GM23338 (cell line): Measurements from ENCODE around the gene INPP4B. TPM values are rescaled to one million over a fixed set of nuclear protein-coding genes. Genes with fewer than 3 reads are reported as not detected.

Experiments used
- ATAC-seq: fragments of 200-7000 bp; cut with Tn5 transposase; 3 replicates; pipeline ENCODE4 v1.9.1; 2020
- DNase-seq: peaks from one replicate; pipeline ENCODE4 v3.0.0-alpha.2; 2015; ENCODE audit warnings: low spot score
- H2AFZ ChIP-seq: fragments of 200-600 bp; sonication (generic); 2 replicates; pipeline ENCODE4 v1.8.0; 2016; ENCODE audit warnings: antibody characterized with exemption, mild to moderate bottlenecking, moderate library complexity
- H3F3A ChIP-seq: fragments of 200-600 bp; sonication (generic); replicated peaks from 2 replicates; pipeline ENCODE4 v1.8.0; 2017; ENCODE audit warnings: antibody characterized with exemption, mixed run types, low read depth
- H3K27ac ChIP-seq: fragments of 200-600 bp; sonication (generic); 2 replicates; pipeline ENCODE4 v1.6.1; 2016; ENCODE audit warnings: low read depth
- H3K27me3 ChIP-seq: fragments of 200-600 bp; sonication (generic); 2 replicates; pipeline ENCODE4 v1.8.0; 2016; ENCODE audit warnings: mild to moderate bottlenecking, mixed run types, moderate library complexity; ENCODE audit not compliant: insufficient read depth
- H3K36me3 ChIP-seq: fragments of 200-600 bp; sonication (generic); 2 replicates; pipeline ENCODE4 v1.8.0; 2016; ENCODE audit warnings: mild to moderate bottlenecking; ENCODE audit not compliant: insufficient read depth
- H3K4me1 ChIP-seq: fragments of 200-600 bp; sonication (generic); 2 replicates; pipeline ENCODE4 v1.8.0; 2016; ENCODE audit warnings: mild to moderate bottlenecking, moderate library complexity; ENCODE audit not compliant: insufficient read depth
- H3K4me2 ChIP-seq: fragments of 200-600 bp; sonication (generic); 2 replicates; pipeline ENCODE4 v1.7.1; 2017; ENCODE audit warnings: mixed run types
- H3K4me3 ChIP-seq: fragments of 200-600 bp; sonication (generic); 2 replicates; pipeline ENCODE4 v1.6.1; 2016; ENCODE audit warnings: mixed run types
- H3K79me2 ChIP-seq: fragments of 200-600 bp; sonication (generic); replicated peaks from 2 replicates; pipeline ENCODE4 v1.8.0; 2017; ENCODE audit warnings: mild to moderate bottlenecking; ENCODE audit not compliant: insufficient read depth
- H3K9me2 ChIP-seq: fragments of 200-600 bp; sonication (generic); 2 replicates; pipeline ENCODE4 v1.8.0; 2017; ENCODE audit not compliant: insufficient read depth
- H4K20me1 ChIP-seq: fragments of 200-600 bp; sonication (generic); replicated peaks from 2 replicates; pipeline ENCODE4 v1.8.0; 2017; ENCODE audit warnings: mild to moderate bottlenecking; ENCODE audit not compliant: insufficient read depth
- H3K27ac Mint-ChIP-seq: 2 replicates; pipeline ENCODE4 v1.8.0; 2020; ENCODE audit warnings: inconsistent platforms, mild to moderate bottlenecking, moderate library complexity, mixed read lengths
- H3K27me3 Mint-ChIP-seq: 3 replicates; pipeline ENCODE4 v1.8.0; 2022; ENCODE audit warnings: low read depth, mild to moderate bottlenecking, moderate library complexity, mixed read lengths, inconsistent platforms; ENCODE audit not compliant: insufficient read depth, poor library complexity
- H3K36me3 Mint-ChIP-seq: 3 replicates; pipeline ENCODE4 v1.8.0; 2021; ENCODE audit warnings: low read depth, mild to moderate bottlenecking, inconsistent platforms, moderate library complexity, mixed read lengths
- H3K4me1 Mint-ChIP-seq: 3 replicates; pipeline ENCODE4 v1.8.0; 2020; ENCODE audit warnings: mild to moderate bottlenecking, inconsistent platforms, mixed read lengths
- H3K4me3 Mint-ChIP-seq: 3 replicates; pipeline ENCODE4 v1.8.0; 2021; ENCODE audit warnings: moderate library complexity, mild to moderate bottlenecking, inconsistent platforms, mixed read lengths
- H3K9me3 Mint-ChIP-seq: 3 replicates; pipeline ENCODE4 v1.8.0; 2020; ENCODE audit warnings: moderate library complexity, mild to moderate bottlenecking, inconsistent platforms, mixed read lengths
- CREB1 ChIP-seq: fragments of 250-450 bp; sonication (Bioruptor Pico); IDR thresholded peaks from 2 replicates; pipeline ENCODE4 v1.5.0; 2020; ENCODE audit warnings: low read depth, mild to moderate bottlenecking, moderate library complexity
- EZH2phosphoT487 ChIP-seq: fragments of 200-600 bp; sonication (generic); IDR thresholded peaks from one replicate; pipeline ENCODE4 v1.8.1; 2018; ENCODE audit warnings: antibody characterized with exemption; ENCODE audit not compliant: unreplicated experiment
- JUNB ChIP-seq: IDR thresholded peaks from one replicate; pipeline ENCODE4 v1.6.1; 2016; ENCODE audit warnings: antibody characterized with exemption; ENCODE audit not compliant: unreplicated experiment
- POLR2AphosphoS5 ChIP-seq: IDR thresholded peaks from 2 replicates; pipeline ENCODE4 v1.6.1; 2016; ENCODE audit warnings: antibody characterized with exemption, low read depth
- STAT1 ChIP-seq: IDR thresholded peaks from one replicate; pipeline ENCODE4 v1.6.1; 2016; ENCODE audit warnings: antibody characterized with exemption; ENCODE audit not compliant: unreplicated experiment
- ZNF114 ChIP-seq: fragments of 250-450 bp; sonication (Bioruptor Pico); IDR thresholded peaks from 2 replicates; pipeline ENCODE4 v1.5.0; 2020; ENCODE audit warnings: mild to moderate bottlenecking, moderate library complexity
- ZNF331 ChIP-seq: fragments of 250-450 bp; sonication (Bioruptor Pico); IDR thresholded peaks from 2 replicates; pipeline ENCODE4 v1.5.0; 2020; ENCODE audit warnings: low read depth, mild to moderate bottlenecking, moderate library complexity
- polyA plus RNA-seq: library from polyadenylated mRNA; unstranded; fragments of >200 nt; fragmentation: Nextera tagmentation; extraction: Ambion mirVana; gene quantifications from 2 replicates; pipeline ENCODE4 v1.2.1, GENCODE V29; 2016
- total RNA-seq: library from RNA; depleted of rRNA; stranded (reverse); fragments of >200 nt; shearing (Covaris generic); gene quantifications from 2 replicates; pipeline ENCODE4 v1.2.3, GENCODE V29; 2014
- TF ChIP-seq, protein P1 (sequence below): IDR thresholded peaks from 2 replicates; pipeline ENCODE4 v1.6.1; 2016; ENCODE audit warnings: antibody characterized with exemption
- TF ChIP-seq, protein P2 (sequence below): IDR thresholded peaks from one replicate; pipeline ENCODE4 v1.6.1; 2018; ENCODE audit warnings: antibody characterized with exemption; ENCODE audit not compliant: unreplicated experiment
- TF ChIP-seq, protein P3 (sequence below), 2 experiments: fragments of 200-600 bp in 1 of 2; sonication (generic) in 1 of 2; conservative IDR thresholded peaks; 2 replicates each; pipeline versions ENCODE4 v1.5.1 to v1.6.1; 2016 to 2017; ENCODE audit warnings: antibody characterized with exemption in 2 of 2, low read depth in 2 of 2, mild to moderate bottlenecking in 2 of 2, moderate library complexity in 1 of 2
- TF ChIP-seq, protein P4 (sequence below): fragments of 250-450 bp; sonication (Bioruptor Pico); IDR thresholded peaks from 2 replicates; pipeline ENCODE4 v1.5.0; 2020; ENCODE audit warnings: mild to moderate bottlenecking, moderate library complexity

INPP4B gene
- total and polyA plus RNA-seq, 2 experiments from 2014 or later: 0.11 to 0.14 TPM

DNA sequence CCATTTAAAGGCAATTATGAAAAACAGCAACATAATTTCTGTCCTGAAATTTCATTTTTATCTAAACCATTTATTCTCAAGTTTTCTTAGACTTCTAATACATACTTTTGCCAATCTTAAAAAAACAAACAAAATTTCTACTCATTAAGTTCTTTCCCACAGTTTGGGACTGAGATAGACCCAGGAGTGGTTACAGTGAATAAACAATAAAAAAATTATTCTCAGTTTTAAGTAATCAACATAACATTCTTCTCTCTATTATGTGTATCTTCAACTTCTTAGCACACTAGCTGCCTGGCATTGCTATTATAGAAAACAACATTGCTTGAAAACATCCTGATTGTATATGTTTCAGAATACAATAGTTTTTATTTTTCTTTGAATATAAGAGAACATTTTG is 676.9 kb downstream of the INPP4B start:
- no peaks in the 10 kb centered on the region for H3K27me3 ChIP-seq
- Mint-ChIP-seq H3K4me1 (peaks cover 5% of the 10 kb centered on the region; the same call in 2 of the 3 replicates), H3K27me3 (no peaks in the 10 kb centered on the region), H3K4me3 (no peak overlapping the region), H3K36me3 (no peaks in the 10 kb centered on the region), H3K9me3 (no peaks in the 10 kb centered on the region), H3K27ac (no peak overlapping the region)
- H3K4me3 ChIP-seq: no peak overlapping the region
- H4K20me1 ChIP-seq: no peaks in the 10 kb centered on the region
- H3K9me2 ChIP-seq: no peaks in the 10 kb centered on the region
- TF ChIP-seq, protein P1, sequence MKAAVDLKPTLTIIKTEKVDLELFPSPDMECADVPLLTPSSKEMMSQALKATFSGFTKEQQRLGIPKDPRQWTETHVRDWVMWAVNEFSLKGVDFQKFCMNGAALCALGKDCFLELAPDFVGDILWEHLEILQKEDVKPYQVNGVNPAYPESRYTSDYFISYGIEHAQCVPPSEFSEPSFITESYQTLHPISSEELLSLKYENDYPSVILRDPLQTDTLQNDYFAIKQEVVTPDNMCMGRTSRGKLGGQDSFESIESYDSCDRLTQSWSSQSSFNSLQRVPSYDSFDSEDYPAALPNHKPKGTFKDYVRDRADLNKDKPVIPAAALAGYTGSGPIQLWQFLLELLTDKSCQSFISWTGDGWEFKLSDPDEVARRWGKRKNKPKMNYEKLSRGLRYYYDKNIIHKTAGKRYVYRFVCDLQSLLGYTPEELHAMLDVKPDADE: no peak
- TF ChIP-seq, protein P2, sequence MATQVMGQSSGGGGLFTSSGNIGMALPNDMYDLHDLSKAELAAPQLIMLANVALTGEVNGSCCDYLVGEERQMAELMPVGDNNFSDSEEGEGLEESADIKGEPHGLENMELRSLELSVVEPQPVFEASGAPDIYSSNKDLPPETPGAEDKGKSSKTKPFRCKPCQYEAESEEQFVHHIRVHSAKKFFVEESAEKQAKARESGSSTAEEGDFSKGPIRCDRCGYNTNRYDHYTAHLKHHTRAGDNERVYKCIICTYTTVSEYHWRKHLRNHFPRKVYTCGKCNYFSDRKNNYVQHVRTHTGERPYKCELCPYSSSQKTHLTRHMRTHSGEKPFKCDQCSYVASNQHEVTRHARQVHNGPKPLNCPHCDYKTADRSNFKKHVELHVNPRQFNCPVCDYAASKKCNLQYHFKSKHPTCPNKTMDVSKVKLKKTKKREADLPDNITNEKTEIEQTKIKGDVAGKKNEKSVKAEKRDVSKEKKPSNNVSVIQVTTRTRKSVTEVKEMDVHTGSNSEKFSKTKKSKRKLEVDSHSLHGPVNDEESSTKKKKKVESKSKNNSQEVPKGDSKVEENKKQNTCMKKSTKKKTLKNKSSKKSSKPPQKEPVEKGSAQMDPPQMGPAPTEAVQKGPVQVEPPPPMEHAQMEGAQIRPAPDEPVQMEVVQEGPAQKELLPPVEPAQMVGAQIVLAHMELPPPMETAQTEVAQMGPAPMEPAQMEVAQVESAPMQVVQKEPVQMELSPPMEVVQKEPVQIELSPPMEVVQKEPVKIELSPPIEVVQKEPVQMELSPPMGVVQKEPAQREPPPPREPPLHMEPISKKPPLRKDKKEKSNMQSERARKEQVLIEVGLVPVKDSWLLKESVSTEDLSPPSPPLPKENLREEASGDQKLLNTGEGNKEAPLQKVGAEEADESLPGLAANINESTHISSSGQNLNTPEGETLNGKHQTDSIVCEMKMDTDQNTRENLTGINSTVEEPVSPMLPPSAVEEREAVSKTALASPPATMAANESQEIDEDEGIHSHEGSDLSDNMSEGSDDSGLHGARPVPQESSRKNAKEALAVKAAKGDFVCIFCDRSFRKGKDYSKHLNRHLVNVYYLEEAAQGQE: no peak
- TF ChIP-seq STAT1 (no peak), CREB1 (no peak), POLR2AphosphoS5 (no peak), EZH2phosphoT487 (no peak), ZNF331 (CRISPR knock-in tag) (no peak), JUNB (no peak), ZNF114 (CRISPR knock-in tag) (no peak)
- TF ChIP-seq, protein P3, sequence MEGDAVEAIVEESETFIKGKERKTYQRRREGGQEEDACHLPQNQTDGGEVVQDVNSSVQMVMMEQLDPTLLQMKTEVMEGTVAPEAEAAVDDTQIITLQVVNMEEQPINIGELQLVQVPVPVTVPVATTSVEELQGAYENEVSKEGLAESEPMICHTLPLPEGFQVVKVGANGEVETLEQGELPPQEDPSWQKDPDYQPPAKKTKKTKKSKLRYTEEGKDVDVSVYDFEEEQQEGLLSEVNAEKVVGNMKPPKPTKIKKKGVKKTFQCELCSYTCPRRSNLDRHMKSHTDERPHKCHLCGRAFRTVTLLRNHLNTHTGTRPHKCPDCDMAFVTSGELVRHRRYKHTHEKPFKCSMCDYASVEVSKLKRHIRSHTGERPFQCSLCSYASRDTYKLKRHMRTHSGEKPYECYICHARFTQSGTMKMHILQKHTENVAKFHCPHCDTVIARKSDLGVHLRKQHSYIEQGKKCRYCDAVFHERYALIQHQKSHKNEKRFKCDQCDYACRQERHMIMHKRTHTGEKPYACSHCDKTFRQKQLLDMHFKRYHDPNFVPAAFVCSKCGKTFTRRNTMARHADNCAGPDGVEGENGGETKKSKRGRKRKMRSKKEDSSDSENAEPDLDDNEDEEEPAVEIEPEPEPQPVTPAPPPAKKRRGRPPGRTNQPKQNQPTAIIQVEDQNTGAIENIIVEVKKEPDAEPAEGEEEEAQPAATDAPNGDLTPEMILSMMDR (conservative IDR thresholded peaks at IDR 0.05; ENCODE audit: low read depth in 2 of 2): no peak
- TF ChIP-seq, protein P4, sequence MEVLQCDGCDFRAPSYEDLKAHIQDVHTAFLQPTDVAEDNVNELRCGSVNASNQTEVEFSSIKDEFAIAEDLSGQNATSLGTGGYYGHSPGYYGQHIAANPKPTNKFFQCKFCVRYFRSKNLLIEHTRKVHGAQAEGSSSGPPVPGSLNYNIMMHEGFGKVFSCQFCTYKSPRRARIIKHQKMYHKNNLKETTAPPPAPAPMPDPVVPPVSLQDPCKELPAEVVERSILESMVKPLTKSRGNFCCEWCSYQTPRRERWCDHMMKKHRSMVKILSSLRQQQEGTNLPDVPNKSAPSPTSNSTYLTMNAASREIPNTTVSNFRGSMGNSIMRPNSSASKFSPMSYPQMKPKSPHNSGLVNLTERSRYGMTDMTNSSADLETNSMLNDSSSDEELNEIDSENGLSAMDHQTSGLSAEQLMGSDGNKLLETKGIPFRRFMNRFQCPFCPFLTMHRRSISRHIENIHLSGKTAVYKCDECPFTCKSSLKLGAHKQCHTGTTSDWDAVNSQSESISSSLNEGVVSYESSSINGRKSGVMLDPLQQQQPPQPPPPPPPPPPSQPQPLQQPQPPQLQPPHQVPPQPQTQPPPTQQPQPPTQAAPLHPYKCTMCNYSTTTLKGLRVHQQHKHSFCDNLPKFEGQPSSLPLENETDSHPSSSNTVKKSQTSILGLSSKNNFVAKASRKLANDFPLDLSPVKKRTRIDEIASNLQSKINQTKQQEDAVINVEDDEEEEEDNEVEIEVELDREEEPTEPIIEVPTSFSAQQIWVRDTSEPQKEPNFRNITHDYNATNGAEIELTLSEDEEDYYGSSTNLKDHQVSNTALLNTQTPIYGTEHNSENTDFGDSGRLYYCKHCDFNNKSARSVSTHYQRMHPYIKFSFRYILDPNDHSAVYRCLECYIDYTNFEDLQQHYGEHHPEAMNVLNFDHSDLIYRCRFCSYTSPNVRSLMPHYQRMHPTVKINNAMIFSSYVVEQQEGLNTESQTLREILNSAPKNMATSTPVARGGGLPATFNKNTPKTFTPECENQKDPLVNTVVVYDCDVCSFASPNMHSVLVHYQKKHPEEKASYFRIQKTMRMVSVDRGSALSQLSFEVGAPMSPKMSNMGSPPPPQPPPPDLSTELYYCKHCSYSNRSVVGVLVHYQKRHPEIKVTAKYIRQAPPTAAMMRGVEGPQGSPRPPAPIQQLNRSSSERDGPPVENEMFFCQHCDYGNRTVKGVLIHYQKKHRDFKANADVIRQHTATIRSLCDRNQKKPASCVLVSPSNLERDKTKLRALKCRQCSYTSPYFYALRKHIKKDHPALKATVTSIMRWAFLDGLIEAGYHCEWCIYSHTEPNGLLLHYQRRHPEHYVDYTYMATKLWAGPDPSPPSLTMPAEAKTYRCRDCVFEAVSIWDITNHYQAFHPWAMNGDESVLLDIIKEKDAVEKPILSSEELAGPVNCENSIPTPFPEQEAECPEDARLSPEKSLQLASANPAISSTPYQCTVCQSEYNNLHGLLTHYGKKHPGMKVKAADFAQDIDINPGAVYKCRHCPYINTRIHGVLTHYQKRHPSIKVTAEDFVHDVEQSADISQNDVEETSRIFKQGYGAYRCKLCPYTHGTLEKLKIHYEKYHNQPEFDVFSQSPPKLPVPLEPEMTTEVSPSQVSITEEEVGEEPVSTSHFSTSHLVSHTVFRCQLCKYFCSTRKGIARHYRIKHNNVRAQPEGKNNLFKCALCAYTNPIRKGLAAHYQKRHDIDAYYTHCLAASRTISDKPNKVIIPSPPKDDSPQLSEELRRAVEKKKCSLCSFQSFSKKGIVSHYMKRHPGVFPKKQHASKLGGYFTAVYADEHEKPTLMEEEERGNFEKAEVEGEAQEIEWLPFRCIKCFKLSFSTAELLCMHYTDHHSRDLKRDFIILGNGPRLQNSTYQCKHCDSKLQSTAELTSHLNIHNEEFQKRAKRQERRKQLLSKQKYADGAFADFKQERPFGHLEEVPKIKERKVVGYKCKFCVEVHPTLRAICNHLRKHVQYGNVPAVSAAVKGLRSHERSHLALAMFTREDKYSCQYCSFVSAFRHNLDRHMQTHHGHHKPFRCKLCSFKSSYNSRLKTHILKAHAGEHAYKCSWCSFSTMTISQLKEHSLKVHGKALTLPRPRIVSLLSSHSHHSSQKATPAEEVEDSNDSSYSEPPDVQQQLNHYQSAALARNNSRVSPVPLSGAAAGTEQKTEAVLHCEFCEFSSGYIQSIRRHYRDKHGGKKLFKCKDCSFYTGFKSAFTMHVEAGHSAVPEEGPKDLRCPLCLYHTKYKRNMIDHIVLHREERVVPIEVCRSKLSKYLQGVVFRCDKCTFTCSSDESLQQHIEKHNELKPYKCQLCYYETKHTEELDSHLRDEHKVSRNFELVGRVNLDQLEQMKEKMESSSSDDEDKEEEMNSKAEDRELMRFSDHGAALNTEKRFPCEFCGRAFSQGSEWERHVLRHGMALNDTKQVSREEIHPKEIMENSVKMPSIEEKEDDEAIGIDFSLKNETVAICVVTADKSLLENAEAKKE (CRISPR knock-in tag): no peak
- DNase-seq (no peak), ATAC-seq (no peak)
- peaks cover 7% of the 10 kb centered on the region for H3K4me1 ChIP-seq
- no peak overlapping the region for H3K27ac ChIP-seq
- no peaks in the 10 kb centered on the region for H3F3A ChIP-seq
- no peaks in the 10 kb centered on the region for H3K36me3 ChIP-seq
- no peaks in the 10 kb centered on the region for H3K79me2 ChIP-seq
- H2AFZ ChIP-seq: no peak overlapping the region
- H3K4me2 ChIP-seq: no peak overlapping the region
